PFSK-1 (cell line): ENCODE data around the gene IFNGR2.

Experiments used
- POLR2AphosphoS5 ChIP-seq: IDR thresholded peaks from 2 replicates; pipeline ENCODE4 v1.6.1; 2012; ENCODE audit warnings: low read depth, mild to moderate bottlenecking, control low read depth, low read length, moderate library complexity
- SIN3A ChIP-seq: IDR thresholded peaks from 2 replicates; pipeline ENCODE4 v1.6.1; 2012; ENCODE audit warnings: mild to moderate bottlenecking, low read length, moderate library complexity, borderline replicate concordance; ENCODE audit not compliant: insufficient read depth

DNA sequence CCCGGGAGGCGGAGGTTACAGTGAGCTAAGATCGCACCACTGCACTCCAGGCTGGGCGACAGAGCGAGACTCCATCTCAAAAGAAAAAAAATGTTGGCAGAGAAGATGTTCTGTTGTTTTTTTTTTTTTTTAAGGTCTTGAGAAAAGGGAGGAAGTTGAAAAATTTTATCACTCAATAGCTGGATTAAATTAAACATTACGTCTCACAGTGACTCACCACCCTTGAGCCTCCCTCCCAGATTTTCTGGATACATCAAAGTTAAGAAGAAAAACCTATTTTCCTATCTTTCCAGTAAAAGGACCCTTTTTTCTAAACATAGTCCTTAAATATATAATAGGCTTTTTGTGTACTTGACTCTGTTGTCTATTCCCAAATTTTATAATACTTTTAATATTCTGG lies 42.9 kb upstream of the IFNGR2 start:
- TF ChIP-seq POLR2AphosphoS5 (no peak), SIN3A (no peak)
